ENCODE measurements around the gene TLK1.
A peak's percentile ranks its signal among the peaks of the same experiment; 100 is the strongest.

TLK1 gene

GRCh38 chr2:171146633-171147032 lies 14.1 kb downstream of the TLK1 start:
- in situ Hi-C loops (cut with MboI; ENCODE audit: low sequenced_read_pairs) = no loop called here
- Histone ChIP-seq H3K4me1 (peaks cover 18% of the 10 kb centered on the region), H3K9me3 (no peaks in the 10 kb centered on the region), H3K4me3 (no peak overlapping the region), H3K36me3 (replicated peaks) (no peaks in the 10 kb centered on the region), H3K27me3 (ENCODE audit: low read depth) (no peaks in the 10 kb centered on the region)
- no peak for DNase-seq (ENCODE audit: low spot score in 2 of 2)

GRCh38 chr2:171146071-171146470 lies 14.6 kb downstream of the TLK1 start:
- in situ Hi-C loops (cut with MboI; ENCODE audit: low sequenced_read_pairs) = no loop called here
- Histone ChIP-seq H3K9me3 (no peaks in the 10 kb centered on the region), H3K4me1 (peaks cover 18% of the 10 kb centered on the region), H3K4me3 (no peak overlapping the region), H3K27me3 (ENCODE audit: low read depth) (no peaks in the 10 kb centered on the region), H3K36me3 (replicated peaks) (no peaks in the 10 kb centered on the region)
- DNase-seq (ENCODE audit: low spot score in 2 of 2) = no peak

GRCh38 chr2:171143670-171144062 lies 17.0 kb downstream of the TLK1 start:
- no peak for DNase-seq (ENCODE audit: low spot score in 2 of 2)
- in situ Hi-C loops (cut with MboI; ENCODE audit: low sequenced_read_pairs) = no loop called here
- no peak overlapping the region for H3K4me3 ChIP-seq
- no peaks in the 10 kb centered on the region for H3K36me3 ChIP-seq (replicated peaks)
- H3K27me3 ChIP-seq (ENCODE audit: low read depth) = no peaks in the 10 kb centered on the region
- H3K4me1 ChIP-seq = peaks cover 19% of the 10 kb centered on the region
- H3K9me3 ChIP-seq = no peaks in the 10 kb centered on the region

- no peak overlapping the region for H3K4me3 ChIP-seq
- no peaks in the 10 kb centered on the region for H3K27me3 ChIP-seq (ENCODE audit: low read depth)
- H3K36me3 ChIP-seq (replicated peaks) = no peaks in the 10 kb centered on the region
- no peak for DNase-seq (ENCODE audit: low spot score in 2 of 2)
- no peaks in the 10 kb centered on the region for H3K9me3 ChIP-seq
- H3K4me1 ChIP-seq = peaks cover 13% of the 10 kb centered on the region
- in situ Hi-C loops (cut with MboI; ENCODE audit: low sequenced_read_pairs) = no loop called here
These were observed 18.3 kb downstream of the TLK1 start for GRCh38 chr2:171142398-171142797.

GRCh38 chr2:171141320-171141719 lies 19.4 kb downstream of the TLK1 start:
- Histone ChIP-seq H3K4me3 (no peak overlapping the region), H3K27me3 (ENCODE audit: low read depth) (no peaks in the 10 kb centered on the region), H3K9me3 (no peaks in the 10 kb centered on the region), H3K4me1 (peaks cover 12% of the 10 kb centered on the region), H3K36me3 (replicated peaks) (no peaks in the 10 kb centered on the region)
- in situ Hi-C loops (cut with MboI; ENCODE audit: low sequenced_read_pairs) = no loop called here
- DNase-seq (ENCODE audit: low spot score in 2 of 2) = no peak

- no peaks in the 10 kb centered on the region for H3K9me3 ChIP-seq
- in situ Hi-C loops (cut with MboI; ENCODE audit: low sequenced_read_pairs) = no loop called here
- H3K27me3 ChIP-seq (ENCODE audit: low read depth) = no peaks in the 10 kb centered on the region
- peaks cover 18% of the 10 kb centered on the region for H3K4me1 ChIP-seq
- no peak for DNase-seq (ENCODE audit: low spot score in 2 of 2)
- H3K4me3 ChIP-seq = no peak overlapping the region
- H3K36me3 ChIP-seq (replicated peaks) = no peaks in the 10 kb centered on the region
These were observed 20.8 kb downstream of the TLK1 start for GRCh38 chr2:171139860-171140259.

- no peaks in the 10 kb centered on the region for H3K36me3 ChIP-seq (replicated peaks)
- DNase-seq (ENCODE audit: low spot score in 2 of 2) = no peak
- in situ Hi-C loops (cut with MboI; ENCODE audit: low sequenced_read_pairs) = no loop called here
- H3K9me3 ChIP-seq = no peaks in the 10 kb centered on the region
- H3K27me3 ChIP-seq (ENCODE audit: low read depth) = no peaks in the 10 kb centered on the region
- H3K4me1 ChIP-seq = peaks cover 22% of the 10 kb centered on the region
- H3K4me3 ChIP-seq = no peak overlapping the region
These were observed 24.7 kb downstream of the TLK1 start for GRCh38 chr2:171136024-171136423.

GRCh38 chr2:171134624-171135230 lies 26.0 kb downstream of the TLK1 start:
- H3K9me3 ChIP-seq = no peaks in the 10 kb centered on the region
- peak in 1 of 2 experiments; percentile 28 for DNase-seq (ENCODE audit: low spot score in 2 of 2)
- in situ Hi-C loops (cut with MboI; ENCODE audit: low sequenced_read_pairs) = no loop called here
- H3K36me3 ChIP-seq (replicated peaks) = no peaks in the 10 kb centered on the region
- H3K27me3 ChIP-seq (ENCODE audit: low read depth) = no peaks in the 10 kb centered on the region
- H3K4me1 ChIP-seq = peaks cover 22% of the 10 kb centered on the region
- no peak overlapping the region for H3K4me3 ChIP-seq

- Histone ChIP-seq H3K9me3 (no peaks in the 10 kb centered on the region), H3K4me1 (peaks cover 17% of the 10 kb centered on the region), H3K4me3 (no peak overlapping the region), H3K36me3 (replicated peaks) (no peaks in the 10 kb centered on the region), H3K27me3 (ENCODE audit: low read depth) (no peaks in the 10 kb centered on the region)
- in situ Hi-C loops (cut with MboI; ENCODE audit: low sequenced_read_pairs) = no loop called here
- no peak for DNase-seq (ENCODE audit: low spot score in 2 of 2)
These were observed 28.6 kb downstream of the TLK1 start for GRCh38 chr2:171132086-171132485.

- Histone ChIP-seq H3K27me3 (ENCODE audit: low read depth) (no peaks in the 10 kb centered on the region), H3K36me3 (replicated peaks) (no peaks in the 10 kb centered on the region), H3K9me3 (no peaks in the 10 kb centered on the region), H3K4me1 (peaks cover 18% of the 10 kb centered on the region), H3K4me3 (no peak overlapping the region)
- in situ Hi-C loops (cut with MboI; ENCODE audit: low sequenced_read_pairs) = no loop called here
- no peak for DNase-seq (ENCODE audit: low spot score in 2 of 2)
These were observed 32.2 kb downstream of the TLK1 start for GRCh38 chr2:171128461-171128860.

- H3K27me3 ChIP-seq (ENCODE audit: low read depth) = no peaks in the 10 kb centered on the region
- H3K4me1 ChIP-seq = peaks cover 14% of the 10 kb centered on the region
- no peaks in the 10 kb centered on the region for H3K36me3 ChIP-seq (replicated peaks)
- in situ Hi-C loops (cut with MboI; ENCODE audit: low sequenced_read_pairs) = no loop called here
- H3K4me3 ChIP-seq = no peak overlapping the region
- H3K9me3 ChIP-seq = no peaks in the 10 kb centered on the region
- peak; percentile 21 to 77 for DNase-seq (ENCODE audit: low spot score in 2 of 2)
These were observed 36.2 kb downstream of the TLK1 start for GRCh38 chr2:171124541-171124940.

- Histone ChIP-seq H3K9me3 (no peaks in the 10 kb centered on the region), H3K36me3 (replicated peaks) (no peaks in the 10 kb centered on the region; the same call in 1 of the 2 replicates), H3K4me3 (no peak overlapping the region), H3K4me1 (peaks cover 6% of the 10 kb centered on the region; the same call in 1 of the 2 replicates), H3K27me3 (ENCODE audit: low read depth) (no peaks in the 10 kb centered on the region)
- in situ Hi-C loops (cut with MboI; ENCODE audit: low sequenced_read_pairs) = no loop called here
- no peak for DNase-seq (ENCODE audit: low spot score in 2 of 2)
These were observed 51.1 kb downstream of the TLK1 start for GRCh38 chr2:171109571-171109970.

- H3K27me3 ChIP-seq (ENCODE audit: low read depth) = no peaks in the 10 kb centered on the region
- no peaks in the 10 kb centered on the region for H3K9me3 ChIP-seq
- no peak overlapping the region for H3K4me3 ChIP-seq
- DNase-seq (ENCODE audit: low spot score in 2 of 2) = no peak
- peaks cover 8% of the 10 kb centered on the region; the same call in 1 of the 2 replicates for H3K4me1 ChIP-seq
- in situ Hi-C loops (cut with MboI; ENCODE audit: low sequenced_read_pairs) = no loop called here
- no peaks in the 10 kb centered on the region; the same call in 1 of the 2 replicates for H3K36me3 ChIP-seq (replicated peaks)
These were observed 51.7 kb downstream of the TLK1 start for GRCh38 chr2:171109020-171109419.

GRCh38 chr2:171107803-171108202 lies 52.9 kb downstream of the TLK1 start:
- in situ Hi-C loops (cut with MboI; ENCODE audit: low sequenced_read_pairs) = no loop called here
- no peak overlapping the region for H3K4me3 ChIP-seq
- no peak for DNase-seq (ENCODE audit: low spot score in 2 of 2)

GRCh38 chr2:171104379-171104778 lies 56.3 kb downstream of the TLK1 start:
- no peaks in the 10 kb centered on the region; the same call in none of the 2 replicates for H3K36me3 ChIP-seq (replicated peaks)
- DNase-seq (ENCODE audit: low spot score in 2 of 2) = no peak
- peaks cover 3% of the 10 kb centered on the region; the same call in 1 of the 2 replicates for H3K9me3 ChIP-seq
- peaks cover 14% of the 10 kb centered on the region for H3K4me1 ChIP-seq
- no peaks in the 10 kb centered on the region for H3K27me3 ChIP-seq (ENCODE audit: low read depth)
- in situ Hi-C loops (cut with MboI; ENCODE audit: low sequenced_read_pairs) = no loop called here
- no peak overlapping the region for H3K4me3 ChIP-seq

More at GRCh38 chr2:171107803-171108202, 52.9 kb downstream of the TLK1 start:
- no peaks in the 10 kb centered on the region; the same call in 1 of the 2 replicates for H3K36me3 ChIP-seq (replicated peaks)
- no peaks in the 10 kb centered on the region for H3K27me3 ChIP-seq (ENCODE audit: low read depth)
- no peaks in the 10 kb centered on the region for H3K9me3 ChIP-seq
- H3K4me1 ChIP-seq = peaks cover 10% of the 10 kb centered on the region

Data from HAP-1 (cell line).